Osteoblast (primary cell): Measurements from ENCODE around the gene MMP10. TPM values are rescaled to one million over a fixed set of nuclear protein-coding genes. Genes with fewer than 3 reads are reported as not detected.

Experiments used
- DNase-seq: peaks from one replicate; pipeline ENCODE4 v3.0.0; 2011; ENCODE audit warnings: low spot score, mixed read lengths; ENCODE audit not compliant: insufficient read length; ENCODE audit errors: missing footprints
- H2AFZ ChIP-seq: 2 replicates; pipeline ENCODE4 v1.6.0; 2011; ENCODE audit warnings: mild to moderate bottlenecking, low read length
- H3K27ac ChIP-seq: 2 replicates; pipeline ENCODE4 v1.5.1; 2011; ENCODE audit warnings: mild to moderate bottlenecking, low read depth, low read length, moderate library complexity
- H3K27me3 ChIP-seq: 2 replicates; pipeline ENCODE4 v1.6.0; 2012; ENCODE audit warnings: mild to moderate bottlenecking, control low read depth, inconsistent platforms, low read length, moderate library complexity; ENCODE audit not compliant: insufficient read depth
- H3K36me3 ChIP-seq: 2 replicates; pipeline ENCODE4 v1.5.1; 2011; ENCODE audit warnings: mild to moderate bottlenecking, low read length, control low read depth, moderate library complexity; ENCODE audit not compliant: insufficient read depth
- H3K4me1 ChIP-seq: 2 replicates; pipeline ENCODE4 v1.5.1; 2011; ENCODE audit warnings: mild to moderate bottlenecking, low read length, control low read depth, moderate library complexity; ENCODE audit not compliant: insufficient read depth
- H3K4me2 ChIP-seq: 2 replicates; pipeline ENCODE4 v1.6.0; 2011; ENCODE audit warnings: mild to moderate bottlenecking, low read length; ENCODE audit not compliant: insufficient read depth
- H3K4me3 ChIP-seq: fragments of 200-600 bp; sonication (generic); 3 replicates; pipeline ENCODE4 v1.5.1; 2012; ENCODE audit warnings: mild to moderate bottlenecking, low read length, inconsistent platforms; ENCODE audit not compliant: insufficient read depth
- H3K79me2 ChIP-seq: 2 replicates; pipeline ENCODE4 v1.6.0; 2012; ENCODE audit warnings: mild to moderate bottlenecking, low read length, control low read depth, inconsistent platforms; ENCODE audit not compliant: insufficient read depth
- H3K9me3 ChIP-seq: 2 replicates; pipeline ENCODE4 v1.5.1; 2011; ENCODE audit warnings: low read depth, low read length, control low read depth
- H4K20me1 ChIP-seq: 2 replicates; pipeline ENCODE4 v1.6.0; 2012; ENCODE audit warnings: mild to moderate bottlenecking, low read length, control low read depth; ENCODE audit not compliant: insufficient read depth
- total RNA-seq: library from RNA; depleted of rRNA; stranded (reverse); fragments of >200 nt; gene quantifications from 2 replicates; pipeline ENCODE4 v1.2.3, GENCODE V29; 2012
- TF ChIP-seq, protein P1 (sequence below): IDR thresholded peaks from 2 replicates; pipeline ENCODE4 v1.5.1; 2011; ENCODE audit warnings: mild to moderate bottlenecking, low read depth, low read length, moderate library complexity; ENCODE audit errors: extremely low read depth

MMP10 gene
- total RNA-seq, 1 donor = not detected

DNA sequence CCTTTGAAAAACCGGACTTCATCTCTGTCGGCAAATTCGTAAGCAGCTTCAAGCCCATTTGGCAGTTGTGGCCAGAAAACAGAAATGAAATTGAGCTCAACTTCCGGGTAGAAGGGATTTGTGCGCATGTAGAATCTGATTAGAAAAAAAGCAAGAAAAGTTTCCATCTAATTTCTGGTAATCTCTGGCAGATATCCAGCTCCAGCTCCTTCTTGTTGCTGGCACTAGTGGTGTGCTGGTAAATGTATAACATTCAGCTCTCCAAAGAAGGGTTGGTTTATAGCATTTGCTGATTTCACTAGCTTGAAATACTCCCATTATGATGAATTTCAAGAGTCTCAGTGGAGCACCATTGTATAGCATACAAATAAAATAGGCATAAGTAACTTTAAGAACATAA, 12.2 kb upstream of the MMP10 start:
- no peak overlapping the region for H2AFZ ChIP-seq
- no peaks in the 10 kb centered on the region for H3K4me1 ChIP-seq
- no peak overlapping the region for H3K27ac ChIP-seq
- no peak for DNase-seq
- H3K36me3 ChIP-seq = no peaks in the 10 kb centered on the region
- no peak overlapping the region for H3K4me3 ChIP-seq
- no peaks in the 10 kb centered on the region for H3K9me3 ChIP-seq
- TF ChIP-seq, protein P1, sequence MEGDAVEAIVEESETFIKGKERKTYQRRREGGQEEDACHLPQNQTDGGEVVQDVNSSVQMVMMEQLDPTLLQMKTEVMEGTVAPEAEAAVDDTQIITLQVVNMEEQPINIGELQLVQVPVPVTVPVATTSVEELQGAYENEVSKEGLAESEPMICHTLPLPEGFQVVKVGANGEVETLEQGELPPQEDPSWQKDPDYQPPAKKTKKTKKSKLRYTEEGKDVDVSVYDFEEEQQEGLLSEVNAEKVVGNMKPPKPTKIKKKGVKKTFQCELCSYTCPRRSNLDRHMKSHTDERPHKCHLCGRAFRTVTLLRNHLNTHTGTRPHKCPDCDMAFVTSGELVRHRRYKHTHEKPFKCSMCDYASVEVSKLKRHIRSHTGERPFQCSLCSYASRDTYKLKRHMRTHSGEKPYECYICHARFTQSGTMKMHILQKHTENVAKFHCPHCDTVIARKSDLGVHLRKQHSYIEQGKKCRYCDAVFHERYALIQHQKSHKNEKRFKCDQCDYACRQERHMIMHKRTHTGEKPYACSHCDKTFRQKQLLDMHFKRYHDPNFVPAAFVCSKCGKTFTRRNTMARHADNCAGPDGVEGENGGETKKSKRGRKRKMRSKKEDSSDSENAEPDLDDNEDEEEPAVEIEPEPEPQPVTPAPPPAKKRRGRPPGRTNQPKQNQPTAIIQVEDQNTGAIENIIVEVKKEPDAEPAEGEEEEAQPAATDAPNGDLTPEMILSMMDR = no peak
- H3K27me3 ChIP-seq = no peaks in the 10 kb centered on the region
- no peaks in the 10 kb centered on the region for H4K20me1 ChIP-seq
- H3K4me2 ChIP-seq = no peak overlapping the region
- no peaks in the 10 kb centered on the region for H3K79me2 ChIP-seq

DNA sequence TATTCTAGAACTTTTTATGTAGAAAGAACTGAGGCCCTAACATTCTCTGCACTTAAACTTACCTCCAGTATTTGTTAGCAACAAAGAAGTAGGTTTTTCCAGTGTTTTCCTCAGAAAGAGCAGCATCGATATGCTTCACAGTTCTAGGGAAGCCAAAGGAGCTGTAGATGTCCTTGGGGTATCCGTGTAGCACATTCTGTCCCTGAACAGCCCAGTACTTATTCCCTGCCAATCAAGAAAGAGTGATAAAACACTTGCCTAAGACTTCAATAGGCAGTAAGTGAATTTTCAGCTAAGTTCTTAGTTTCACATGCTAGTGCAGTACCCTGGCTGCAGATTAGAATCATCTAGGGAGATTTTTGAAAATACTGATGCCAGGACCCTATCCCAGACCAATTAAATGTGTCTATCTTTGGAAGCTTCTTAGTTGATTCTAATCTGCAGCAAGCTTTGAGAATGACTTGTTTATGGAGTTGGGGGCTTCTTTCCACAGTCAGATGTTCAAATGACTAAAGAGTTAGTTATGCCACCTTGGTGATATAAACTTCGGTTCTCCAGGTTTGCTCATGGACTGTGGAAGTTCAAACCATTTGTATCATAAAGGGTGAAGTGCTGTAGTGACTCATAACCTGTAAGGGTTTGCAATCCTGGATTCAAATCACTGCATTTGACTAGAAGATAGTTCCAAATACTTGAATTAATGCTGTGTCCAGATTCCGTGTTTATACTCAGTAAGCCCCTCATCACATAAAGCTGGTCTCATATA, 11.0 kb upstream of the MMP10 start:
- no peak for DNase-seq

DNA sequence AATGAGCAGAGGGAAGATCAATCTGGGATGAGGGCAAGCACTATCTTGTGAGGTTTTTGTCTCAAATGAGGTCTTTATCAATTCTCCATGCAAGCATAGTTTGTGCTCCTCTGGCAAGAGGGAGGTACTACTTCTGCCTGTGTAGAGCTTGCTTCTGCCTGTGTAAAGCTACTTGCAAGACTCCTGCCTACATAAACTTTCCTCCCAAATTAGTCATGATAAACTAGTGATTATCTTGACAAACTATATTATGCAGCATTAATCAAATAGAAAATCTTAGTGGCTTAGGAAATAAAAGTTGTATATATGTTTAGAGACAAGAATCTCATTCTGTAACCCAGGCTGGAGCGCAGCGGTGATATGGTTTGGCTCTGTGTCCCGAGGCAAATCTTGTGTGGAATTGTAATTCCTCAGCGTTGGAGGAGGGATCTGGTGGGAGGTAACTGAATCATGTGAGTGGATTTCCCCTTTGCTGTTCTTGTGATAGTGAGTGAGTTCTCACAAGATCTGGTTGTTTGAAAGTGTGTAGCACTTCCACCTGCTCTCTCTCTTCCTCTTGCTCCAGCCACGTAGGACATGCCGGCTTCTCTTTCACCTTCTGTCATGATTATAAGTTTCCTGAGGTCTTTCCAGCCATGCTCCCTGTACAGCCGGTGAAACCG, 8.0 kb upstream of the MMP10 start:
- no peak overlapping the region for H3K4me3 ChIP-seq
- H3K4me2 ChIP-seq = no peak overlapping the region
- TF ChIP-seq, protein P1 = no peak
- no peaks in the 10 kb centered on the region for H3K27me3 ChIP-seq
- H3K4me1 ChIP-seq = no peaks in the 10 kb centered on the region
- no peaks in the 10 kb centered on the region for H4K20me1 ChIP-seq
- H2AFZ ChIP-seq = no peak overlapping the region
- no peak for DNase-seq
- H3K79me2 ChIP-seq = no peaks in the 10 kb centered on the region
- no peak overlapping the region for H3K27ac ChIP-seq
- H3K36me3 ChIP-seq = no peaks in the 10 kb centered on the region
- no peaks in the 10 kb centered on the region for H3K9me3 ChIP-seq

More for the DNA sequence above, 11.0 kb upstream of the MMP10 start:
- Histone ChIP-seq H3K4me2 (no peak overlapping the region), H3K36me3 (no peaks in the 10 kb centered on the region), H3K27ac (no peak overlapping the region), H3K27me3 (no peaks in the 10 kb centered on the region), H3K79me2 (no peaks in the 10 kb centered on the region), H2AFZ (no peak overlapping the region), H3K4me1 (no peaks in the 10 kb centered on the region), H3K9me3 (no peaks in the 10 kb centered on the region), H3K4me3 (no peak overlapping the region), H4K20me1 (no peaks in the 10 kb centered on the region)
- TF ChIP-seq, protein P1 = no peak

DNA sequence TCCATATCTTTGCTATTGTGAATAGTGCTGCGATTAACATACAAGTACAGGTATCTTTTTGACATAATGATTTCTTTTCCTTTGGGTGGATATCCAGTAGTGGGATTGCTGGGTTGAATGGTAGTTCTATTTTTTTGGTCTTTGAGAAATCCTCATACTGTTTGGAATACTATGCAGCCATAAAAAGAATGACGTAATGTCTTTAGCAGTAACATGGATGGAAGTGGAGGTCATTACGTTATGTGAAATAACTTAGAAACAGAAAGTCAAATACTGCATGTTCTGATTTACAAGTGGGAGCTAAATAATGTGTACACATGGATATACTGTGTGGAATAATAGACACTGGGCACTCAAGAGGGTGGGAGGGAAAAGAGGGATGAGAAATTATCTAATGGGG, 4.0 kb upstream of the MMP10 start:
- no peak for DNase-seq
- TF ChIP-seq, protein P1 = no peak

More for the DNA sequence above, 4.0 kb upstream of the MMP10 start:
- no peaks in the 10 kb centered on the region for H3K79me2 ChIP-seq
- no peak overlapping the region for H3K4me3 ChIP-seq
- no peaks in the 10 kb centered on the region for H3K4me1 ChIP-seq
- H3K27ac ChIP-seq = no peak overlapping the region
- no peak overlapping the region for H2AFZ ChIP-seq
- no peak overlapping the region for H3K4me2 ChIP-seq
- no peaks in the 10 kb centered on the region for H3K9me3 ChIP-seq
- H3K36me3 ChIP-seq = no peaks in the 10 kb centered on the region
- no peaks in the 10 kb centered on the region for H3K27me3 ChIP-seq
- no peaks in the 10 kb centered on the region for H4K20me1 ChIP-seq
